HepG2 (cell line): Measurements from ENCODE around the gene SLC13A3. TPM values are rescaled to one million over a fixed set of nuclear protein-coding genes. Genes with fewer than 3 reads are reported as not detected.
A peak's percentile ranks its signal among the peaks of the same experiment; 100 is the strongest.

Experiments used
- ATAC-seq: fragments of 200-7000 bp; cut with Tn5 transposase; 3 replicates; pipeline ENCODE4 v1.9.1; 2020; ENCODE audit warnings: mild to moderate bottlenecking, moderate library complexity
- BruUV-seq: library from RNA; stranded (reverse); fragments of 400-500 nt; replicated peaks from 2 replicates; lab custom pipeline; 2021; lab: Mats Ljungman, UMichigan
- CTCF ChIA-PET: fragments of 300-600 bp; formaldehyde crosslinking; extraction: SDS; loops from one replicate; lab custom pipeline; 2021; ENCODE audit warnings: low total read pairs, inconsistent platforms, low intra/inter-chr PET ratio; lab: Yijun Ruan, JAX
- POLR2A ChIA-PET: fragments of 350-600 bp; sonication (Branson Sonifier 250); formaldehyde crosslinking; loops from one replicate; lab custom pipeline; 2020; ENCODE audit warnings: antibody characterized with exemption, inconsistent platforms; lab: Yijun Ruan, JAX
- DNase-seq: peaks from one replicate; pipeline ENCODE4 v3.0.0-alpha.2; 2015; ENCODE audit warnings: low spot score
- FAIRE-seq: peaks from 3 replicates; lab custom pipeline; 2011; peaks lifted over from hg19 to GRCh38; lab: Jason Lieb, UNC
- H2AFZ ChIP-seq: one replicate; pipeline ENCODE4 v1.6.1; 2011; ENCODE audit warnings: low read length, inconsistent platforms
- H3K27ac ChIP-seq: fragments of 300-600 bp; 3 replicates; pipeline ENCODE4 v1.8.0; 2011; ENCODE audit warnings: mixed run types, mild to moderate bottlenecking, mixed read lengths, low read length, inconsistent platforms; ENCODE audit not compliant: insufficient read depth; ENCODE audit errors: extremely low read length
- H3K27me3 ChIP-seq, 2 experiments: fragments of 200-600 bp in 1 of 2; 2 replicates in 1 of 2; 3 replicates in 1 of 2; pipeline versions ENCODE4 v1.6.0 to v1.8.0; 2011; ENCODE audit warnings: low read length in 2 of 2, mild to moderate bottlenecking in 2 of 2, moderate library complexity in 2 of 2, inconsistent platforms in 1 of 2; ENCODE audit not compliant: insufficient read depth in 2 of 2, control insufficient read depth in 1 of 2
- H3K36me3 ChIP-seq, 2 experiments: fragments of 200-600 bp in 1 of 2; replicated peaks in 1 of 2; 2 replicates in 1 of 2; 3 replicates in 1 of 2; pipeline versions ENCODE4 v1.5.1 to v1.8.0; 2011; ENCODE audit warnings: low read length in 2 of 2, inconsistent platforms in 1 of 2; ENCODE audit not compliant: insufficient read depth in 2 of 2, control insufficient read depth in 1 of 2
- H3K4me1 ChIP-seq: 2 replicates; pipeline ENCODE4 v1.5.1; 2012; ENCODE audit warnings: low read length, inconsistent platforms; ENCODE audit not compliant: insufficient read depth
- H3K4me2 ChIP-seq: 2 replicates; pipeline ENCODE4 v1.6.0; 2011; ENCODE audit warnings: low read depth, low read length, inconsistent platforms
- H3K4me3 ChIP-seq, 3 experiments: fragments of 200-600 bp in 1 of 3; sonication (generic), shearing (Covaris generic) in 1 of 3; replicated peaks in 1 of 3; 2 replicates each; pipeline ENCODE4 v1.5.1; 2011 to 2016; ENCODE audit warnings: low read length in 3 of 3, inconsistent platforms in 2 of 3, low read depth in 2 of 3, mild to moderate bottlenecking in 2 of 3, control low read depth in 1 of 3, mixed read lengths in 1 of 3; ENCODE audit not compliant: insufficient read depth in 1 of 3
- H3K79me2 ChIP-seq: one replicate; pipeline ENCODE4 v1.6.1; 2011; ENCODE audit warnings: low read length, inconsistent platforms; ENCODE audit not compliant: insufficient read depth
- H3K9ac ChIP-seq: 2 replicates; pipeline ENCODE4 v1.6.0; 2011; ENCODE audit warnings: mild to moderate bottlenecking, low read depth, low read length, inconsistent platforms; ENCODE audit not compliant: insufficient read depth
- H3K9me3 ChIP-seq: 2 replicates; pipeline ENCODE4 v1.5.1; 2012; ENCODE audit warnings: mild to moderate bottlenecking, low read length
- H4K20me1 ChIP-seq: 2 replicates; pipeline ENCODE4 v1.6.0; 2011; ENCODE audit warnings: inconsistent platforms, mild to moderate bottlenecking, low read length, moderate library complexity; ENCODE audit not compliant: insufficient read depth
- CREM ChIP-seq, 2 experiments: sonication (generic) in 1 of 2; formaldehyde crosslinking in 1 of 2; IDR thresholded peaks; 2 replicates each; pipeline versions ENCODE4 v1.4.0 to v1.6.1; 2016 to 2020; ENCODE audit warnings: antibody characterized with exemption in 1 of 2, mild to moderate bottlenecking in 1 of 2, missing genetic modification reagents in 1 of 2
- FOSL2 ChIP-seq: sonication (generic); formaldehyde crosslinking; IDR thresholded peaks from 2 replicates; pipeline ENCODE4 v1.4.0; 2020; ENCODE audit warnings: missing genetic modification reagents
- FOXP4 ChIP-seq: sonication (generic); formaldehyde crosslinking; IDR thresholded peaks from 2 replicates; pipeline ENCODE4 v1.4.0; 2020; ENCODE audit warnings: missing genetic modification reagents
- HNF4G ChIP-seq, 2 experiments: sonication (generic) in 1 of 2; formaldehyde crosslinking in 1 of 2; IDR thresholded peaks; 2 replicates each; pipeline versions ENCODE4 v1.4.0 to v1.6.1; 2011 to 2020; ENCODE audit warnings: borderline replicate concordance in 2 of 2, low read depth in 2 of 2, mild to moderate bottlenecking in 2 of 2, low read length in 1 of 2, missing genetic modification reagents in 1 of 2, moderate library complexity in 1 of 2
- MTA1 ChIP-seq: sonication (generic); formaldehyde crosslinking; IDR thresholded peaks from 2 replicates; pipeline ENCODE4 v1.4.0; 2020; ENCODE audit warnings: missing genetic modification reagents, mild to moderate bottlenecking, borderline replicate concordance
- RAD21 ChIP-seq: fragments of 450-650 bp; formaldehyde crosslinking; IDR thresholded peaks from 2 replicates; pipeline ENCODE4 v1.5.0; 2020; ENCODE audit warnings: mild to moderate bottlenecking
- SAP130 ChIP-seq: IDR thresholded peaks from 2 replicates; pipeline ENCODE4 v1.6.1; 2016; ENCODE audit warnings: low read depth
- TFAP4 ChIP-seq: sonication (generic); IDR thresholded peaks from 2 replicates; pipeline ENCODE4 v1.6.1; 2016; ENCODE audit warnings: low read depth, borderline replicate concordance
- ZBTB10 ChIP-seq: sonication (generic); formaldehyde crosslinking; IDR thresholded peaks from 2 replicates; pipeline ENCODE4 v1.4.0; 2020; ENCODE audit warnings: missing genetic modification reagents, borderline replicate concordance
- ZNF605 ChIP-seq: sonication (generic); formaldehyde crosslinking; IDR thresholded peaks from 2 replicates; pipeline ENCODE4 v1.8.0; 2022; ENCODE audit warnings: mild to moderate bottlenecking, missing genetic modification reagents
- ZNF883 ChIP-seq: sonication (generic); formaldehyde crosslinking; IDR thresholded peaks from 2 replicates; pipeline ENCODE4 v1.5.1; 2020; ENCODE audit warnings: mild to moderate bottlenecking, missing genetic modification reagents; ENCODE audit errors: not compliant biosample characterization
- WGBS: methylation state at CpG from one replicate; pipeline ENCODE4 v1.1.6; 2017; ENCODE audit warnings: low lambda C conversion rate; 5-methylcytosine and 5-hydroxymethylcytosine counted together
- in situ Hi-C: cut with HindIII; loops from 2 replicates; pipeline ENCODE4 v1.10.0; 2017; ENCODE audit warnings: low pct_unique_long_range_greater_than_20kb; ENCODE audit not compliant: extremely low pct_ligation_motif_present
- intact Hi-C: fragments of 100-400 bp; cut with micrococcal nuclease; formaldehyde crosslinking; loops from one replicate; pipeline ENCODE4 v1.10.0; 2022; ENCODE audit not compliant: unreplicated experiment
- polyA plus RNA-seq, 8 experiments: library from polyadenylated mRNA; depleted of rRNA in 3 of 8; stranded (reverse) in 7 of 8; unstranded in 1 of 8; fragments of >200 nt; fragmentation: Illumina TruSeq in 4 of 8; extraction: Trizol in 4 of 8; gene quantifications; 2 replicates each; pipeline versions ENCODE4 v1.2.1 to v1.2.3, GENCODE V29; 2011 to 2016; ENCODE audit warnings: low read depth in 4 of 8, missing spikeins in 1 of 8, mixed read lengths in 1 of 8; ENCODE audit not compliant: insufficient read depth in 1 of 8
- total RNA-seq, 5 experiments: library from RNA; depleted of rRNA; stranded (reverse); fragments of >200 nt; fragmentation: Illumina TruSeq; extraction: Trizol; gene quantifications; 2 replicates each; pipeline ENCODE4 v1.2.3, GENCODE V29; 2016; ENCODE audit warnings: low read depth in 1 of 5
- TF ChIP-seq, protein P1 (sequence below): sonication (generic); formaldehyde crosslinking; IDR thresholded peaks from 2 replicates; pipeline ENCODE4 v1.4.0; 2020; ENCODE audit warnings: missing genetic modification reagents
- TF ChIP-seq, protein P2 (sequence below): sonication (generic); formaldehyde crosslinking; IDR thresholded peaks from 2 replicates; pipeline ENCODE4 v1.5.0; 2020; ENCODE audit warnings: mild to moderate bottlenecking, missing genetic modification reagents, moderate library complexity

SLC13A3 gene
- total and polyA plus RNA-seq, 2 of the 13 experiments (the other 11 are each of a cell fraction or from before 2014, with no cell fraction given): 66.5 to 76.0 TPM

DNA sequence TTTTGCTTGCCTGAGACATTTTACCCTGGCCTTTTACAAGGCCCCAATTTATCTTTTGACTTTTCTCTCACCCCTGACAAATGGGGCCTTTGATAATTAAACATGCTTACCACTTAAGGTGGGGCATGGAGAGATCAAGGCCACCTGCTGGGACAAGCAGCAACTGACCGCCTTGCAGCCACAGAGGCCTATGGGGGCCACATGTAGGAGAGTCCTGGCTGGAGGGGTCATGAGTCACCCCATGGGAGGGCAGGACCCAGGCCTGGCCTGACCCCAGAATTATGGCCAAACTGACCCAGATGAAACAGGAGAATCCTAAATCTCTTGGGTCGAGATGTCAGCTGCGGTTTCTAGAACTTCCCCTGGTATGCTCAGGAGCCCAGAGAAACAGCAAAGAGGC, 92.3 kb downstream of the SLC13A3 start:
- H3K27me3 ChIP-seq: no peaks in the 10 kb centered on the region
- POLR2A ChIA-PET: interaction anchor here (0.7 to 2.1 kb wide), 8 partner anchors 9 to 130 kb away, joined by 3 to 10 read pairs (median 4); partner anchors contain the start of gene TP53RK
- H3K4me1 ChIP-seq: peaks cover 75% of the 10 kb centered on the region
- no peak for DNase-seq
- H3K79me2 ChIP-seq: no peaks in the 10 kb centered on the region
- no peaks in the 10 kb centered on the region; a peak in 1 of 5 replicates for H3K36me3 ChIP-seq
- H3K27ac ChIP-seq: no peak overlapping the region
- H2AFZ ChIP-seq: no peak overlapping the region
- in situ Hi-C loops: no loop called here
- no TSS peak for BruUV-seq
- no peak for ATAC-seq
- intact Hi-C loops: loop anchor here (1.0 to 5.0 kb wide), 4 partner anchors 37 to 140 kb away; partner anchors contain the start of gene SLC13A3
- H3K9me3 ChIP-seq: no peaks in the 10 kb centered on the region
- no peak overlapping the region for H3K9ac ChIP-seq
- FAIRE-seq: no peak
- H4K20me1 ChIP-seq: no peaks in the 10 kb centered on the region
- CTCF ChIA-PET: interaction anchor here (3.4 kb wide), 1 partner anchor 123 kb away, joined by 19 read pairs; no protein-coding TSS in a partner anchor
- WGBS: 78% methylated on average over 3 of the region's 3 CpGs
- H3K4me2 ChIP-seq: peak overlapping the region; percentile 29; the same call in 1 of the 2 replicates
- no peak overlapping the region for H3K4me3 ChIP-seq
- TF ChIP-seq MTA1: no peak
- TF ChIP-seq TFAP4: no peak
- TF ChIP-seq ZNF883: no peak
- TF ChIP-seq, protein P1, sequence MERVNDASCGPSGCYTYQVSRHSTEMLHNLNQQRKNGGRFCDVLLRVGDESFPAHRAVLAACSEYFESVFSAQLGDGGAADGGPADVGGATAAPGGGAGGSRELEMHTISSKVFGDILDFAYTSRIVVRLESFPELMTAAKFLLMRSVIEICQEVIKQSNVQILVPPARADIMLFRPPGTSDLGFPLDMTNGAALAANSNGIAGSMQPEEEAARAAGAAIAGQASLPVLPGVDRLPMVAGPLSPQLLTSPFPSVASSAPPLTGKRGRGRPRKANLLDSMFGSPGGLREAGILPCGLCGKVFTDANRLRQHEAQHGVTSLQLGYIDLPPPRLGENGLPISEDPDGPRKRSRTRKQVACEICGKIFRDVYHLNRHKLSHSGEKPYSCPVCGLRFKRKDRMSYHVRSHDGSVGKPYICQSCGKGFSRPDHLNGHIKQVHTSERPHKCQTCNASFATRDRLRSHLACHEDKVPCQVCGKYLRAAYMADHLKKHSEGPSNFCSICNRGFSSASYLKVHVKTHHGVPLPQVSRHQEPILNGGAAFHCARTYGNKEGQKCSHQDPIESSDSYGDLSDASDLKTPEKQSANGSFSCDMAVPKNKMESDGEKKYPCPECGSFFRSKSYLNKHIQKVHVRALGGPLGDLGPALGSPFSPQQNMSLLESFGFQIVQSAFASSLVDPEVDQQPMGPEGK (CRISPR knock-in tag): peak; percentile 30; the same call in 1 of the 2 replicates
- no peak for TF ChIP-seq FOXP4 (CRISPR knock-in tag)
- peak; percentile 30; the same call in 1 of the 2 replicates for TF ChIP-seq RAD21
- TF ChIP-seq HNF4G (IDR thresholded peaks at IDR 0.05; ENCODE audit: borderline replicate concordance, low read depth, low read length): no peak
- TF ChIP-seq HNF4G (CRISPR knock-in tag; IDR thresholded peaks at IDR 0.05; ENCODE audit: borderline replicate concordance, low read depth): 0 out of 2 replicates have a peak, but pooled peaks have one; percentile 9
- TF ChIP-seq FOSL2: no peak; the same call in 1 of the 2 replicates
- TF ChIP-seq, protein P2, sequence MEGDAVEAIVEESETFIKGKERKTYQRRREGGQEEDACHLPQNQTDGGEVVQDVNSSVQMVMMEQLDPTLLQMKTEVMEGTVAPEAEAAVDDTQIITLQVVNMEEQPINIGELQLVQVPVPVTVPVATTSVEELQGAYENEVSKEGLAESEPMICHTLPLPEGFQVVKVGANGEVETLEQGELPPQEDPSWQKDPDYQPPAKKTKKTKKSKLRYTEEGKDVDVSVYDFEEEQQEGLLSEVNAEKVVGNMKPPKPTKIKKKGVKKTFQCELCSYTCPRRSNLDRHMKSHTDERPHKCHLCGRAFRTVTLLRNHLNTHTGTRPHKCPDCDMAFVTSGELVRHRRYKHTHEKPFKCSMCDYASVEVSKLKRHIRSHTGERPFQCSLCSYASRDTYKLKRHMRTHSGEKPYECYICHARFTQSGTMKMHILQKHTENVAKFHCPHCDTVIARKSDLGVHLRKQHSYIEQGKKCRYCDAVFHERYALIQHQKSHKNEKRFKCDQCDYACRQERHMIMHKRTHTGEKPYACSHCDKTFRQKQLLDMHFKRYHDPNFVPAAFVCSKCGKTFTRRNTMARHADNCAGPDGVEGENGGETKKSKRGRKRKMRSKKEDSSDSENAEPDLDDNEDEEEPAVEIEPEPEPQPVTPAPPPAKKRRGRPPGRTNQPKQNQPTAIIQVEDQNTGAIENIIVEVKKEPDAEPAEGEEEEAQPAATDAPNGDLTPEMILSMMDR (CRISPR knock-in tag): 0 out of 2 replicates have a peak, but pooled peaks have one; percentile 1
- TF ChIP-seq ZBTB10: no peak
- TF ChIP-seq SAP130 (CRISPR knock-in tag): no peak
- no peak for TF ChIP-seq ZNF605
- no peak for TF ChIP-seq CREM (IDR thresholded peaks at IDR 0.05)
- TF ChIP-seq CREM (CRISPR knock-in tag; IDR thresholded peaks at IDR 0.05): no peak
